Activated T-helper 17 cell treated with anti-CD3 and anti-CD28 coated beads, Interleukin-2, amount 50 U/mL, for 72 hours (primary cell): ENCODE data around the gene ABCB11. TPM values are rescaled to one million over a fixed set of nuclear protein-coding genes. Genes with fewer than 3 reads are reported as not detected.
A peak's percentile ranks its signal among the peaks of the same experiment; 100 is the strongest.
"Not testable (repeated sequence)": the region's sequence is repeated elsewhere in the genome, so short reads cannot be mapped to it uniquely, and the experiment has no call there.

ENCODE experiments used
- ATAC-seq: fragments of 150-1000 bp; cut with Tn5 transposase; replicated peaks from 2 replicates; pipeline ENCODE4 v1.10.0; 2021; ENCODE audit warnings: mild to moderate bottlenecking, moderate library complexity
- H3K27ac Mint-ChIP-seq: one replicate; pipeline ENCODE4 v1.8.0; 2022; ENCODE audit warnings: mixed read lengths
- H3K27me3 Mint-ChIP-seq: one replicate; pipeline ENCODE4 v1.8.0; 2022; ENCODE audit warnings: mixed read lengths
- H3K36me3 Mint-ChIP-seq: one replicate; pipeline ENCODE4 v1.8.0; 2022; ENCODE audit warnings: low read depth, mild to moderate bottlenecking, mixed read lengths
- H3K4me1 Mint-ChIP-seq: one replicate; pipeline ENCODE4 v1.8.0; 2022; ENCODE audit warnings: mixed read lengths
- H3K4me3 Mint-ChIP-seq: one replicate; pipeline ENCODE4 v1.8.0; 2022; ENCODE audit warnings: mild to moderate bottlenecking, mixed read lengths
- H3K9me3 Mint-ChIP-seq: one replicate; pipeline ENCODE4 v1.8.0; 2022; ENCODE audit warnings: mixed read lengths
- total RNA-seq, 2 donors: library from RNA; stranded (reverse); gene quantifications; one replicate each; pipeline ENCODE4 v1.2.3, GENCODE V29; 2022

The ABCB11 gene
- total RNA-seq, 2 donors from 2014 or later: not detected

GRCh38 chr2:169027234-169027633 lies 3.9 kb downstream of the ABCB11 start:
- Mint-ChIP-seq H3K4me1 (peaks cover 7% of the 10 kb centered on the region), H3K27me3 (no peaks in the 10 kb centered on the region), H3K9me3 (no peaks in the 10 kb centered on the region), H3K36me3 (no peaks in the 10 kb centered on the region), H3K4me3 (no peak overlapping the region), H3K27ac (no peak overlapping the region)
- no peak for ATAC-seq

GRCh38 chr2:169026056-169026455 lies 5.1 kb downstream of the ABCB11 start:
- Mint-ChIP-seq H3K9me3 (no peaks in the 10 kb centered on the region), H3K27ac (no peak overlapping the region), H3K4me3 (no peak overlapping the region), H3K36me3 (no peaks in the 10 kb centered on the region), H3K4me1 (peaks cover 7% of the 10 kb centered on the region), H3K27me3 (no peaks in the 10 kb centered on the region)
- ATAC-seq: no peak

- Mint-ChIP-seq H3K36me3 (no peaks in the 10 kb centered on the region), H3K27me3 (no peaks in the 10 kb centered on the region), H3K4me1 (peaks cover 7% of the 10 kb centered on the region), H3K27ac (no peak overlapping the region), H3K9me3 (no peaks in the 10 kb centered on the region), H3K4me3 (no peak overlapping the region)
- no peak for ATAC-seq
Measured at GRCh38 chr2:169023161-169023560, 8.0 kb downstream of the ABCB11 start.

GRCh38 chr2:169018390-169018789 lies 12.7 kb downstream of the ABCB11 start:
- H3K9me3 Mint-ChIP-seq: no peaks in the 10 kb centered on the region
- H3K4me3 Mint-ChIP-seq: no peak overlapping the region

GRCh38 chr2:169015943-169016342 lies 15.2 kb downstream of the ABCB11 start:
- no peaks in the 10 kb centered on the region for H3K36me3 Mint-ChIP-seq
- H3K9me3 Mint-ChIP-seq: no peaks in the 10 kb centered on the region
- no peak overlapping the region for H3K4me3 Mint-ChIP-seq
- H3K27ac Mint-ChIP-seq: no peak overlapping the region
- H3K4me1 Mint-ChIP-seq: peaks cover 4% of the 10 kb centered on the region
- ATAC-seq: no peak
- H3K27me3 Mint-ChIP-seq: peaks cover 9% of the 10 kb centered on the region

More at GRCh38 chr2:169018390-169018789, 12.7 kb downstream of the ABCB11 start:
- Mint-ChIP-seq H3K27ac (no peak overlapping the region), H3K4me1 (peaks cover under 1% of the 10 kb centered on the region), H3K27me3 (peaks cover 9% of the 10 kb centered on the region), H3K36me3 (no peaks in the 10 kb centered on the region)
- ATAC-seq: no peak

GRCh38 chr2:169014780-169015179 lies 16.3 kb downstream of the ABCB11 start:
- H3K9me3 Mint-ChIP-seq: no peaks in the 10 kb centered on the region

GRCh38 chr2:169013628-169014026 lies 17.5 kb downstream of the ABCB11 start:
- Mint-ChIP-seq H3K9me3 (no peaks in the 10 kb centered on the region), H3K4me3 (peak overlapping the region; percentile 3), H3K4me1 (peaks cover 4% of the 10 kb centered on the region), H3K27me3 (peaks cover 9% of the 10 kb centered on the region), H3K27ac (no peak overlapping the region), H3K36me3 (no peaks in the 10 kb centered on the region)
- ATAC-seq: no peak

More at GRCh38 chr2:169014780-169015179, 16.3 kb downstream of the ABCB11 start:
- Mint-ChIP-seq H3K27ac (no peak overlapping the region), H3K4me1 (peaks cover 4% of the 10 kb centered on the region), H3K4me3 (no peak overlapping the region), H3K27me3 (peaks cover 9% of the 10 kb centered on the region), H3K36me3 (no peaks in the 10 kb centered on the region)
- ATAC-seq: no peak

GRCh38 chr2:169012812-169013627 lies 18.1 kb downstream of the ABCB11 start:
- Mint-ChIP-seq H3K27ac (no peak overlapping the region), H3K9me3 (no peaks in the 10 kb centered on the region), H3K4me1 (peaks cover 9% of the 10 kb centered on the region), H3K27me3 (peaks cover 9% of the 10 kb centered on the region), H3K4me3 (peak overlapping the region; percentile 3), H3K36me3 (no peaks in the 10 kb centered on the region)
- ATAC-seq: peak; percentile 54

GRCh38 chr2:169012191-169012792 lies 18.8 kb downstream of the ABCB11 start:
- H3K27ac Mint-ChIP-seq, H3K9me3 Mint-ChIP-seq, H3K4me3 Mint-ChIP-seq, H3K27me3 Mint-ChIP-seq, H3K36me3 Mint-ChIP-seq: not testable (repeated sequence)
- ATAC-seq: peak; percentile 86
- peaks cover 14% of the 10 kb centered on the region for H3K4me1 Mint-ChIP-seq

- Mint-ChIP-seq H3K27ac (no peak overlapping the region), H3K9me3 (no peaks in the 10 kb centered on the region), H3K4me3 (no peak overlapping the region), H3K36me3 (no peaks in the 10 kb centered on the region), H3K4me1 (peaks cover 14% of the 10 kb centered on the region), H3K27me3 (peaks cover 9% of the 10 kb centered on the region)
- ATAC-seq: no peak
Measured at GRCh38 chr2:169011698-169012097, 19.4 kb downstream of the ABCB11 start.

- H3K27me3 Mint-ChIP-seq: peaks cover 5% of the 10 kb centered on the region
- no peaks in the 10 kb centered on the region for H3K36me3 Mint-ChIP-seq
- no peak overlapping the region for H3K27ac Mint-ChIP-seq
- no peak for ATAC-seq
- H3K9me3 Mint-ChIP-seq: no peaks in the 10 kb centered on the region
- no peak overlapping the region for H3K4me3 Mint-ChIP-seq
- peaks cover 14% of the 10 kb centered on the region for H3K4me1 Mint-ChIP-seq
Measured at GRCh38 chr2:169010633-169011460, 20.3 kb downstream of the ABCB11 start.

GRCh38 chr2:169009865-169010579 lies 21.1 kb downstream of the ABCB11 start:
- no peak overlapping the region for H3K27ac Mint-ChIP-seq
- H3K36me3 Mint-ChIP-seq: no peaks in the 10 kb centered on the region
- H3K27me3 Mint-ChIP-seq: peaks cover 3% of the 10 kb centered on the region
- no peaks in the 10 kb centered on the region for H3K9me3 Mint-ChIP-seq
- ATAC-seq: no peak
- H3K4me3 Mint-ChIP-seq: no peak overlapping the region
- H3K4me1 Mint-ChIP-seq: peaks cover 14% of the 10 kb centered on the region

GRCh38 chr2:169007941-169008340 lies 23.2 kb downstream of the ABCB11 start:
- no peak for ATAC-seq
- Mint-ChIP-seq H3K9me3 (peaks cover 3% of the 10 kb centered on the region), H3K4me3 (no peak overlapping the region), H3K36me3 (no peaks in the 10 kb centered on the region), H3K27ac (no peak overlapping the region), H3K27me3 (peaks cover 5% of the 10 kb centered on the region), H3K4me1 (peaks cover 15% of the 10 kb centered on the region)

- Mint-ChIP-seq H3K4me3 (no peak overlapping the region), H3K4me1 (peaks cover 15% of the 10 kb centered on the region), H3K27me3 (peaks cover 5% of the 10 kb centered on the region), H3K9me3 (peaks cover 3% of the 10 kb centered on the region), H3K36me3 (no peaks in the 10 kb centered on the region), H3K27ac (no peak overlapping the region)
- ATAC-seq: no peak
Measured at GRCh38 chr2:169007356-169007755, 23.8 kb downstream of the ABCB11 start.
